Lower leg skin (tissue), 3 donors: ENCODE results near the gene BHLHE23.

Experiments used
- CTCF ChIP-seq, 3 donors: fragments of 450-650 bp; IDR thresholded peaks; one replicate each; pipeline ENCODE4 v1.5.1; 2016; ENCODE audit warnings: antibody characterized with exemption in 3 of 3, mild to moderate bottlenecking in 3 of 3, moderate library complexity in 2 of 3
- POLR2A ChIP-seq, 2 donors: fragments of 450-650 bp; IDR thresholded peaks; one replicate each; pipeline ENCODE4 v1.6.1; 2016 to 2017; ENCODE audit warnings: antibody characterized with exemption in 2 of 2, mild to moderate bottlenecking in 1 of 2, moderate library complexity in 1 of 2

GRCh38 chr20:62990306-62990825 is 16.4 kb downstream of the BHLHE23 start:
- TF ChIP-seq CTCF (IDR thresholded peaks at IDR 0.05), result no peak
- TF ChIP-seq POLR2A (IDR thresholded peaks at IDR 0.05), result no peak
